NCI-H128 (cell line): ENCODE measurements around the gene TPSD1.
"Not testable (repeated sequence)": the region's sequence is repeated elsewhere in the genome, so short reads cannot be mapped to it uniquely, and the experiment has no call there.

ENCODE experiments used
- DNase-seq: peaks from one replicate; lab custom pipeline; 2025; ENCODE audit not compliant: unreplicated experiment; lab: John Stamatoyannopoulos, UW

TPSD1 gene

DNA sequence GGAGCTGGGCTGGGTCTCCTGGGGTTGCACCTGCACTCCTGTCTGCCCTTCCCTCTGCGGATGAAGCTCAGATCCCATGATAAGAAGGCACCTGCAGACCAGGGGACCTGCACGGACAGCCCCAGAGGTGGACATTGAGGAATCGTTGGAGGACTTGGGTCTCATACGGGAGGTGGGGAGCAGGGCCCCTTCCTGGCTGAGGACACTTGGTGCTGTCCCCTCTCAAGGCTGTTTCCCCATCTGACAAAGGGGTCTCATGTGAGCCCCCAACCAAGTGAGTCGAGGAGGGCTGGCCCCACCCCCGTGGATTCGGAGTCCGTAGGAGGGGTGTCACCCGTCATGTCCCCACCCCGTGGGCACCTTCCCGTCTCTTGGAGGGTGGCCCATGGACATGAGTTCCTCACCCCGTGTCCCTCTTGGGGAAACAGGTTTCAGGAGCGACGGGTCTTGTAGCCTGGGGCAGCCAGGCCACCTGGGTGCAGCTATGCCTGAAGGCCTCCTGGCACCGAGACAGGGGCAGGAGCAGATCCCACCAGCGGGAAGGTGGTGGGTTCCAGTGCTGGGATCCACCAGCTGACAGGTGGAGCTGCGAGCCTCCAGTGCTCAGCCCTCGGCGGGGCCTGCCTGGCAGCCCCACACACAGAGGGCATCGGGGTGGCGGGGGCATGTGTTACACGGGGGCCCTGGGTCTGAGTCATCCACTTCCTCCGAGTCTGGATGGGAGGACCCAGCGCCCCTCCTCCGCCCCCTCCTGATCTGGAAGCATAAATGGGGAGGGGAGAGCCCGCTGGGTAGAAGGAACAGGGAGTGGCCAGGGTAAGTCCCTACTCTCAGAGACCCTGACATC, at the start of gene TPSD1:
Gene TPSD1, plus strand, starts transcription at position 794 of the 847 bp plus-strand sequence. CDS start 212 bp downstream, outside the sequence.
- not testable (repeated sequence) for DNase-seq

DNA sequence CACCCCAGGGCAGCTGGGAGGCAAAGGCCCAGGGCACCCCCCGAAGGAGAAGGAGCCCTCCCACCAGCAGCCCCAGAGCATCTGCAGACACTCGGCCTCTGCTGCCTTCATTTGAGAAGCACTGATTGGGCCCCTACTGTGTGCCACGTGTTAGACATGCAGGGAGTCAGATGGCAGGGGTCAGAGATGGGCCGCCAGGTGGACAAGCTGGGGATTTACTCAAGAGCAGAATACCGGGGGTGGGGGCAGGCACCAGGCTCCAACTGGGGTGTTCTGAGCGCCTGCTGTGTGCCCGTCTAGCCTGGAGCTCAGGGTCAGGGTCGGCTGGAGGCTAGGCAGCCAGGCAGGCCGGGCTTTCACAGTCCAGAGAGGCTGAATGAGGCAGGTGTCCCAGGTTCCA, 49.5 kb upstream of the TPSD1 start:
- DNase-seq: no peak

DNA sequence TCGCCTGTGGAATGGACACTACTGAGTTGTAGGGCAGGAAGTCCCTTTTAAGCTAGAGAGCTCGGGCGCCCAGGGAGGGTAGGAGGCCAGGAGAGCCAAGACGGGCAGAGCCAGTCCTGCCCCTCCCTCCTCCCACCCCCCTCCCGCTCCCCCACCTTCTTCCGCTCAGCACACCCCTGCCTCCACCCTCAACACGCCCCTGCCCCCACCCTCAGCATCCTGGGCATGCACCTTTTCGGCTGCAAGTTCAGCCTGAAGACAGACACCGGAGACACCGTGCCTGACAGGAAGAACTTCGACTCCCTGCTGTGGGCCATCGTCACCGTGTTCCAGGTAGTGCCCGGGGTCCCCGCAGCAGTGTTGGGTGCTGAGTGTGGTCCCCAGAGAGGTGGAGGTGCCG, 49.1 kb upstream of the TPSD1 start:
- no peak for DNase-seq

DNA sequence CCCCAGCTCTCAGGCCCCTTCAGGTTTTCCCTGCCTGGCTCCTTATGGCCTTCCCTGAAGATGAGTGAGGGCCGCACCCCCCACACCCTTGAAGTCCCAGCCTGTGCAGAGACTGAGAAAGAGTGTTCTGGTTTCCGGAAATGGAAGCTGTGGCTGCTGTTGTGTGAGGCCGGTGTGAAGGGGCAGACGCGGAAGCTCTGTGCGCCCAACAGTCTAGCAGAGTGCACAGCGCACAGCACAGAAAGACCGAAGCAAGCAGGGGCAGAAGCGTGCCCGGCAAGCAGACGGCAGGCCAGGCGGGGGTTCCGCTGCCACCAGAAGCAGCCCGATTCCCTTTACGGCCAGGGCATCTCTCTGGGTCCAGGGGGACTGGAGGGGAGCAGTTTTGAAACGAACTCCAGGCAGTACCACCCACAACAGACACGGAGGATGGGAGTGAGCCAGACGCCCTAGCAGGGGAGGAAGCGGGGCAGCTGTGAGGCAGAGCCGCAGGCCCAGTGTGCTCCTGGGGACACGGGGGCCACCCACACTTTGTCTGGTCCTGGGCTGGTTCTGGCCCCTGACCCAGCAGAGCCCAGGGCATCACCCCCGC, 47.5 kb upstream of the TPSD1 start:
- DNase-seq: no peak

DNA sequence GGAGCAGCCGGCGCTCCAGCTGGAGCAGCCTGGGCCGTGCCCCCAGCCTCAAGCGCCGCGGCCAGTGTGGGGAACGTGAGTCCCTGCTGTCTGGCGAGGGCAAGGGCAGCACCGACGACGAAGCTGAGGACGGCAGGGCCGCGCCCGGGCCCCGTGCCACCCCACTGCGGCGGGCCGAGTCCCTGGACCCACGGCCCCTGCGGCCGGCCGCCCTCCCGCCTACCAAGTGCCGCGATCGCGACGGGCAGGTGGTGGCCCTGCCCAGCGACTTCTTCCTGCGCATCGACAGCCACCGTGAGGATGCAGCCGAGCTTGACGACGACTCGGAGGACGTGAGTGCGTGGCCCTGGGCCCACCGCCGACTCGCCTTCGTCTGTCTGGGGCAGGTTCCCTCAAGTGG, 46.8 kb upstream of the TPSD1 start:
- no peak for DNase-seq

GRCh38 chr16:1210461-1210860, 45.4 kb upstream of the TPSD1 start:
- DNase-seq: no peak

GRCh38 chr16:1211451-1212268, 44.2 kb upstream of the TPSD1 start:
- no peak for DNase-seq

GRCh38 chr16:1212616-1213194, 43.2 kb upstream of the TPSD1 start:
- no peak for DNase-seq

GRCh38 chr16:1213231-1213630, 42.6 kb upstream of the TPSD1 start:
- DNase-seq: no peak

DNA sequence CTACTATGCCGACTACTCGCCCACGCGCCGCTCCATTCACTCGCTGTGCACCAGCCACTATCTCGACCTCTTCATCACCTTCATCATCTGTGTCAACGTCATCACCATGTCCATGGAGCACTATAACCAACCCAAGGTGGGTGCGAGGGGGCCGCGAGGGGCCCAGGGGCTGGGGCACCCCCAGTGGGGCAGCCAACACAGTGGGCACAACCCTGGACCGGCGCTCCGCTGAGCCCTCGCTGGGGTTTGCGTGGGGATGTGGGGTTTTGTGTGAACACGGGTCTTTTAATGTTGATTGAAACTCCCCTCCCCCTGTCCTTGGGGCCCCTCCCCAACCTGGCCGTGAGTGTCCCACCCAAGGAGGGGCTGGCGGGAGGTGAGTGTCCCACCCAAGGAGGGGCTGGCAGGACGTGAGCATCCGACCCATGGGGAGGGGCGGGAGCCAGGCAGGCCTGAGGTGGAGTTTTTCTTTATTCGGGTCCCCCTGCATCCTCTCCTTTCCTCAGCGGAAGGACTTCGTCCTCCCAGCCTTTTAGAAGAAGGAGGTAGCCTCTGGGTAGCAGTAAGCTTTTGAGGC, 42.0 kb upstream of the TPSD1 start:
- no peak for DNase-seq

DNA sequence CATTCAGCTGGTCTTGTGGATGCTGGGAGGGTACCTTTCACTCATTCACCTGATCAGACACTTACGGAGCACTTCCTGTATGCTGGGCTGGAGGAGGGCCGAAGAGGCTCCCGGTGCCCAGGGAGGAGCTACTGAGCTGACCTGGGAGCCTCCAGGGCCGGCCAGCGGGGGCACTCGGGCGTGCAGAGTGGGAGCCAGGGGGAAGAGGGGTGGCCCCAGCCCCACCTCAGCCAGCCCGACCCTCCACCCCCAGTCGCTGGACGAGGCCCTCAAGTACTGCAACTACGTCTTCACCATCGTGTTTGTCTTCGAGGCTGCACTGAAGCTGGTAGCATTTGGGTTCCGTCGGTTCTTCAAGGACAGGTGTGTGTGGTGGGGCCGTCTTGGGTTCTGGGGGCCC, 41.1 kb upstream of the TPSD1 start:
- DNase-seq: no peak

- no peak for DNase-seq
These were observed 40.1 kb upstream of the TPSD1 start for GRCh38 chr16:1215574-1216295.

GRCh38 chr16:1216296-1216619, 39.6 kb upstream of the TPSD1 start:
- no peak for DNase-seq

DNA sequence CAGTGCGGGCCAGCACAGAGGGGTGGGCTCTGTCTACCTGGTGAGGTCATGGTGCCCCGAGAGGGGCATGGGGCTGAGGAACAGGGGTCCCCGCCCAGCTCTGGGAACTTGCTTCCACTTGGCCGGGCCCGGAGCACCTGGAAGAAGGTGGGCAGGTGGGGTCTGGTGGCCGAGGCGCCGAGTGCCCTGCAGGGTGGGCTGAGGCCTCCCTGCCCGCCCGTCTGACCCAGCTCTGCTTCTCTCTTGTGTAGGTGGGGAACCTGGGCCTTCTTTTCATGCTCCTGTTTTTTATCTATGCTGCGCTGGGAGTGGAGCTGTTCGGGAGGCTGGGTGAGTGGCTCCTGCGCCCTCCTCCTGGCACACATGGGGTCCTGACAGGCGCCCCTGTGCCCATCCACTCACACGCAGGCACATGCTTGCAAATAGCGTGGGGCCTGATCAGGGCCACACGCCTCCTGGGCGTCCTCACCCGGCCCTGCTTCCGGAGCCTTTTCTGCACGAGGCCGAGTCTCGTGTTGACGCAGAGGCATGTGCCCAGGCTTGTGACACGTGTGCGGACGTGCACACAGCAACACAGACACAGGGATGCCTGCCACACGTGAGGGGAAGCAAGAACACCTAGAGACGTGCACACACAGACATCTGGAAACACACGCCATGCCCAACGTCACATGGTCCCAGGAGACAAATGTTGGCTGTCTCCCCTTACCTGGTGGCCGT, 39.0 kb upstream of the TPSD1 start:
- DNase-seq: no peak

GRCh38 chr16:1217526-1217925, 38.3 kb upstream of the TPSD1 start:
- no peak for DNase-seq

DNA sequence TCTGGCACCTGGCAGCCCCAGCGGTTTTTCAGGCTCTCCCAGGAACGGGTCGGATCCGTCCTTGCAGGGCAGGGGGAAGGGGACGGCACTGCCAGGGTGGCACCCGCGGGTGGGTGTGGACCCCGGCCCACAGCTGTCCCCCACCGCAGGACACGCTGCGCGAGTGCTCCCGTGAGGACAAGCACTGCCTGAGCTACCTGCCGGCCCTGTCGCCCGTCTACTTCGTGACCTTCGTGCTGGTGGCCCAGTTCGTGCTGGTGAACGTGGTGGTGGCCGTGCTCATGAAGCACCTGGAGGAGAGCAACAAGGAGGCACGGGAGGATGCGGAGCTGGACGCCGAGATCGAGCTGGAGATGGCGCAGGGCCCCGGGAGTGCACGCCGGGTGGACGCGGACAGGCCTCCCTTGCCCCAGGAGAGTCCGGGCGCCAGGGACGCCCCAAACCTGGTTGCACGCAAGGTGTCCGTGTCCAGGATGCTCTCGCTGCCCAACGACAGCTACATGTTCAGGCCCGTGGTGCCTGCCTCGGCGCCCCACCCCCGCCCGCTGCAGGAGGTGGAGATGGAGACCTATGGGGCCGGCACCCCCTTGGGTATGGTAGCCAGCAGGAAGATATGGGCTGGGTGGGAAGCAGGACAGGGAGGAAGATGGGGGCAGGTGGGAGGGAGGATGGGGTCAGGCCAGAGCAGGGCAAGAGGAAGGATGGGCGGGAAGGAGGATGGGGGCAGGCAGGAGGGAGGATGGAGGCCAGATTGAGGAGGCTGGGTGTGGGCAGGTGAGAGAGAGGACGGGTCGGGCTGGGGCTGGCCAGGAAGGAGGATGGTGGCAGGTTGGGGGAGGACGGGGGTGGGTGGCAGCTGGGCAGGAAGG, 37.6 kb upstream of the TPSD1 start:
- DNase-seq: no peak

- no peak for DNase-seq
These were observed 36.8 kb upstream of the TPSD1 start for GRCh38 chr16:1218930-1219611.

- no peak for DNase-seq
These were observed 35.7 kb upstream of the TPSD1 start for GRCh38 chr16:1220098-1220728.
